HepG2 (cell line): Measurements from ENCODE around the gene NFIL3. TPM values are rescaled to one million over a fixed set of nuclear protein-coding genes. Genes with fewer than 3 reads are reported as not detected.

Source experiments
- ERF ChIP-seq: IDR thresholded peaks from 2 replicates; pipeline ENCODE4 v1.6.1; 2018; ENCODE audit warnings: missing biosample characterization, missing genetic modification reagents
- ETV5 ChIP-seq: IDR thresholded peaks from 2 replicates; pipeline ENCODE4 v1.6.1; 2018; ENCODE audit warnings: missing biosample characterization, missing genetic modification reagents, inconsistent platforms, borderline replicate concordance
- MEIS2 ChIP-seq: sonication (generic); formaldehyde crosslinking; IDR thresholded peaks from 2 replicates; pipeline ENCODE4 v1.9.0; 2021; ENCODE audit warnings: mild to moderate bottlenecking, missing genetic modification reagents
- MIER3 ChIP-seq: IDR thresholded peaks from 2 replicates; pipeline ENCODE4 v1.6.1; 2016; ENCODE audit warnings: missing compliant biosample characterization, borderline replicate concordance
- SIX1 ChIP-seq: sonication (generic); formaldehyde crosslinking; IDR thresholded peaks from 2 replicates; pipeline ENCODE4 v1.4.0; 2020; ENCODE audit warnings: missing genetic modification reagents, borderline replicate concordance
- TBP ChIP-seq: sonication (generic); formaldehyde crosslinking; IDR thresholded peaks from 2 replicates; pipeline ENCODE4 v1.5.0; 2020; ENCODE audit warnings: missing genetic modification reagents
- ZNF12 ChIP-seq: sonication (generic); formaldehyde crosslinking; IDR thresholded peaks from 2 replicates; pipeline ENCODE4 v1.5.0; 2020; ENCODE audit warnings: missing genetic modification reagents
- ZNF17 ChIP-seq: sonication (generic); formaldehyde crosslinking; IDR thresholded peaks from 2 replicates; pipeline ENCODE4 v1.5.0; 2020; ENCODE audit warnings: mild to moderate bottlenecking, missing genetic modification reagents
- polyA plus RNA-seq, 8 experiments: library from polyadenylated mRNA; depleted of rRNA in 3 of 8; stranded (reverse) in 7 of 8; unstranded in 1 of 8; fragments of >200 nt; fragmentation: Illumina TruSeq in 4 of 8; extraction: Trizol in 4 of 8; gene quantifications; 2 replicates each; pipeline versions ENCODE4 v1.2.1 to v1.2.3, GENCODE V29; 2011 to 2016; ENCODE audit warnings: low read depth in 4 of 8, missing spikeins in 1 of 8, mixed read lengths in 1 of 8; ENCODE audit not compliant: insufficient read depth in 1 of 8
- total RNA-seq, 5 experiments: library from RNA; depleted of rRNA; stranded (reverse); fragments of >200 nt; fragmentation: Illumina TruSeq; extraction: Trizol; gene quantifications; 2 replicates each; pipeline ENCODE4 v1.2.3, GENCODE V29; 2016; ENCODE audit warnings: low read depth in 1 of 5
- TF ChIP-seq, protein P1 (sequence below): sonication (generic); formaldehyde crosslinking; IDR thresholded peaks from 2 replicates; pipeline ENCODE4 v1.9.0; 2021; ENCODE audit warnings: missing genetic modification reagents, mild to moderate bottlenecking, borderline replicate concordance
- TF ChIP-seq, protein P2 (sequence below): sonication (generic); formaldehyde crosslinking; IDR thresholded peaks from 2 replicates; pipeline ENCODE4 v1.5.0; 2020; ENCODE audit warnings: mild to moderate bottlenecking, missing genetic modification reagents, borderline replicate concordance
- TF ChIP-seq, protein P3 (sequence below): sonication (generic); formaldehyde crosslinking; IDR thresholded peaks from 2 replicates; pipeline ENCODE4 v1.4.0; 2020; ENCODE audit warnings: mild to moderate bottlenecking, missing genetic modification reagents

The NFIL3 gene
- total and polyA plus RNA-seq, 2 of the 13 experiments (the other 11 are each of a cell fraction or from before 2014, with no cell fraction given): 46.6 to 54.2 TPM

DNA sequence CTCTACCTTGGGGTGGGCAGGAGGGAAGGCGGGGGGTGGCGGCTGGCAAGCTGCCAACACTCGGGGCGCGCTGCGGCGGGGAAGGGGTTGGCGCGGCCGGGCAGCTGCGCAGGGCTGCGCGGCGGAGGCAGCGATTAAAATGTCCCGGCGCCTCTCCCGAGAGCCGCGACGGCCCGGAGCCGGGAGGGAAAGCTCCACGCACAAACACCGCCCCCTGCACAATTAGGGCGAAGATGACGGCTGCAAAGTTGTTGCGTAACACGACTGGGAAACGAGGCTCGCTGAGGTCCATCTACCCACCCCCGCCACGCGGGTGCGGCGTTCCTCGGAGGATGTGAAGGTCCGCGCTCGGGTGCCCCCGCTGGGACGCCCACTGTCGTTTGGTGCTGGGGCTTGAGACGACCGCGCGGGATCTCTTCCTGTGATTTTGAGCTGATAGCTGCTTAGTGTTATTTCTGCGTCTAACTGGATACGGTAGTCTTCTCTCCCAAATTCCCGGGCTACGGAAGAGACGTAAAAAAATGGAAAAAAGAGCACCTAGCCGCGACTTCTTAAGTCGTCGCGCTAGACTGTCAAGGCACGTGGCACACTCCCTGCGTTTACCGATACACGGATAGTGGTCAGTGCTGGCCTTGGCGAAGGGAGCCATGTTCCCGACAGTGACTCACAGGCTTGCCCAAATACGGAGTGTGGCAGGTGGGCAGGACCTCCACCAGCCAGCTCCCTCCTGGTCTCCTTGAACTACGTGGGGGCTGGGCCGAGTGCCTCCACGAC lies 958 bp upstream of the NFIL3 start (continued):
- TF ChIP-seq ZNF17 (CRISPR knock-in tag): peak; percentile 28; the same call in 1 of the 2 replicates
- TF ChIP-seq, protein P1, sequence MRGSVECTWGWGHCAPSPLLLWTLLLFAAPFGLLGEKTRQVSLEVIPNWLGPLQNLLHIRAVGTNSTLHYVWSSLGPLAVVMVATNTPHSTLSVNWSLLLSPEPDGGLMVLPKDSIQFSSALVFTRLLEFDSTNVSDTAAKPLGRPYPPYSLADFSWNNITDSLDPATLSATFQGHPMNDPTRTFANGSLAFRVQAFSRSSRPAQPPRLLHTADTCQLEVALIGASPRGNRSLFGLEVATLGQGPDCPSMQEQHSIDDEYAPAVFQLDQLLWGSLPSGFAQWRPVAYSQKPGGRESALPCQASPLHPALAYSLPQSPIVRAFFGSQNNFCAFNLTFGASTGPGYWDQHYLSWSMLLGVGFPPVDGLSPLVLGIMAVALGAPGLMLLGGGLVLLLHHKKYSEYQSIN (CRISPR knock-in tag): no peak
- TF ChIP-seq SIX1 (CRISPR knock-in tag): no peak
- no peak for TF ChIP-seq ERF (CRISPR knock-in tag)
- no peak for TF ChIP-seq MIER3 (CRISPR knock-in tag)
- no peak for TF ChIP-seq ETV5 (CRISPR knock-in tag)
- TF ChIP-seq, protein P2, sequence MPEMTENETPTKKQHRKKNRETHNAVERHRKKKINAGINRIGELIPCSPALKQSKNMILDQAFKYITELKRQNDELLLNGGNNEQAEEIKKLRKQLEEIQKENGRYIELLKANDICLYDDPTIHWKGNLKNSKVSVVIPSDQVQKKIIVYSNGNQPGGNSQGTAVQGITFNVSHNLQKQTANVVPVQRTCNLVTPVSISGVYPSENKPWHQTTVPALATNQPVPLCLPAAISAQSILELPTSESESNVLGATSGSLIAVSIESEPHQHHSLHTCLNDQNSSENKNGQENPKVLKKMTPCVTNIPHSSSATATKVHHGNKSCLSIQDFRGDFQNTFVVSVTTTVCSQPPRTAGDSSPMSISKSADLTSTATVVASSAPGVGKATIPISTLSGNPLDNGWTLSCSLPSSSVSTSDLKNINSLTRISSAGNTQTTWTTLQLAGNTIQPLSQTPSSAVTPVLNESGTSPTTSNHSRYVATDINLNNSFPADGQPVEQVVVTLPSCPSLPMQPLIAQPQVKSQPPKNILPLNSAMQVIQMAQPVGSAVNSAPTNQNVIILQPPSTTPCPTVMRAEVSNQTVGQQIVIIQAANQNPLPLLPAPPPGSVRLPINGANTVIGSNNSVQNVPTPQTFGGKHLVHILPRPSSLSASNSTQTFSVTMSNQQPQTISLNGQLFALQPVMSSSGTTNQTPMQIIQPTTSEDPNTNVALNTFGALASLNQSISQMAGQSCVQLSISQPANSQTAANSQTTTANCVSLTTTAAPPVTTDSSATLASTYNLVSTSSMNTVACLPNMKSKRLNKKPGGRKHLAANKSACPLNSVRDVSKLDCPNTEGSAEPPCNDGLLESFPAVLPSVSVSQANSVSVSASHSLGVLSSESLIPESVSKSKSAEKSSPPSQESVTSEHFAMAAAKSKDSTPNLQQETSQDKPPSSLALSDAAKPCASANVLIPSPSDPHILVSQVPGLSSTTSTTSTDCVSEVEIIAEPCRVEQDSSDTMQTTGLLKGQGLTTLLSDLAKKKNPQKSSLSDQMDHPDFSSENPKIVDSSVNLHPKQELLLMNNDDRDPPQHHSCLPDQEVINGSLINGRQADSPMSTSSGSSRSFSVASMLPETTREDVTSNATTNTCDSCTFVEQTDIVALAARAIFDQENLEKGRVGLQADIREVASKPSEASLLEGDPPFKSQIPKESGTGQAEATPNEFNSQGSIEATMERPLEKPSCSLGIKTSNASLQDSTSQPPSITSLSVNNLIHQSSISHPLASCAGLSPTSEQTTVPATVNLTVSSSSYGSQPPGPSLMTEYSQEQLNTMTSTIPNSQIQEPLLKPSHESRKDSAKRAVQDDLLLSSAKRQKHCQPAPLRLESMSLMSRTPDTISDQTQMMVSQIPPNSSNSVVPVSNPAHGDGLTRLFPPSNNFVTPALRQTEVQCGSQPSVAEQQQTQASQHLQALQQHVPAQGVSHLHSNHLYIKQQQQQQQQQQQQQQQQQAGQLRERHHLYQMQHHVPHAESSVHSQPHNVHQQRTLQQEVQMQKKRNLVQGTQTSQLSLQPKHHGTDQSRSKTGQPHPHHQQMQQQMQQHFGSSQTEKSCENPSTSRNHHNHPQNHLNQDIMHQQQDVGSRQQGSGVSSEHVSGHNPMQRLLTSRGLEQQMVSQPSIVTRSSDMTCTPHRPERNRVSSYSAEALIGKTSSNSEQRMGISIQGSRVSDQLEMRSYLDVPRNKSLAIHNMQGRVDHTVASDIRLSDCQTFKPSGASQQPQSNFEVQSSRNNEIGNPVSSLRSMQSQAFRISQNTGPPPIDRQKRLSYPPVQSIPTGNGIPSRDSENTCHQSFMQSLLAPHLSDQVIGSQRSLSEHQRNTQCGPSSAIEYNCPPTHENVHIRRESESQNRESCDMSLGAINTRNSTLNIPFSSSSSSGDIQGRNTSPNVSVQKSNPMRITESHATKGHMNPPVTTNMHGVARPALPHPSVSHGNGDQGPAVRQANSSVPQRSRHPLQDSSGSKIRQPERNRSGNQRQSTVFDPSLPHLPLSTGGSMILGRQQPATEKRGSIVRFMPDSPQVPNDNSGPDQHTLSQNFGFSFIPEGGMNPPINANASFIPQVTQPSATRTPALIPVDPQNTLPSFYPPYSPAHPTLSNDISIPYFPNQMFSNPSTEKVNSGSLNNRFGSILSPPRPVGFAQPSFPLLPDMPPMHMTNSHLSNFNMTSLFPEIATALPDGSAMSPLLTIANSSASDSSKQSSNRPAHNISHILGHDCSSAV (CRISPR knock-in tag): no peak
- TF ChIP-seq MEIS2 (CRISPR knock-in tag): no peak
- TF ChIP-seq TBP (CRISPR knock-in tag): no peak
- TF ChIP-seq, protein P3, sequence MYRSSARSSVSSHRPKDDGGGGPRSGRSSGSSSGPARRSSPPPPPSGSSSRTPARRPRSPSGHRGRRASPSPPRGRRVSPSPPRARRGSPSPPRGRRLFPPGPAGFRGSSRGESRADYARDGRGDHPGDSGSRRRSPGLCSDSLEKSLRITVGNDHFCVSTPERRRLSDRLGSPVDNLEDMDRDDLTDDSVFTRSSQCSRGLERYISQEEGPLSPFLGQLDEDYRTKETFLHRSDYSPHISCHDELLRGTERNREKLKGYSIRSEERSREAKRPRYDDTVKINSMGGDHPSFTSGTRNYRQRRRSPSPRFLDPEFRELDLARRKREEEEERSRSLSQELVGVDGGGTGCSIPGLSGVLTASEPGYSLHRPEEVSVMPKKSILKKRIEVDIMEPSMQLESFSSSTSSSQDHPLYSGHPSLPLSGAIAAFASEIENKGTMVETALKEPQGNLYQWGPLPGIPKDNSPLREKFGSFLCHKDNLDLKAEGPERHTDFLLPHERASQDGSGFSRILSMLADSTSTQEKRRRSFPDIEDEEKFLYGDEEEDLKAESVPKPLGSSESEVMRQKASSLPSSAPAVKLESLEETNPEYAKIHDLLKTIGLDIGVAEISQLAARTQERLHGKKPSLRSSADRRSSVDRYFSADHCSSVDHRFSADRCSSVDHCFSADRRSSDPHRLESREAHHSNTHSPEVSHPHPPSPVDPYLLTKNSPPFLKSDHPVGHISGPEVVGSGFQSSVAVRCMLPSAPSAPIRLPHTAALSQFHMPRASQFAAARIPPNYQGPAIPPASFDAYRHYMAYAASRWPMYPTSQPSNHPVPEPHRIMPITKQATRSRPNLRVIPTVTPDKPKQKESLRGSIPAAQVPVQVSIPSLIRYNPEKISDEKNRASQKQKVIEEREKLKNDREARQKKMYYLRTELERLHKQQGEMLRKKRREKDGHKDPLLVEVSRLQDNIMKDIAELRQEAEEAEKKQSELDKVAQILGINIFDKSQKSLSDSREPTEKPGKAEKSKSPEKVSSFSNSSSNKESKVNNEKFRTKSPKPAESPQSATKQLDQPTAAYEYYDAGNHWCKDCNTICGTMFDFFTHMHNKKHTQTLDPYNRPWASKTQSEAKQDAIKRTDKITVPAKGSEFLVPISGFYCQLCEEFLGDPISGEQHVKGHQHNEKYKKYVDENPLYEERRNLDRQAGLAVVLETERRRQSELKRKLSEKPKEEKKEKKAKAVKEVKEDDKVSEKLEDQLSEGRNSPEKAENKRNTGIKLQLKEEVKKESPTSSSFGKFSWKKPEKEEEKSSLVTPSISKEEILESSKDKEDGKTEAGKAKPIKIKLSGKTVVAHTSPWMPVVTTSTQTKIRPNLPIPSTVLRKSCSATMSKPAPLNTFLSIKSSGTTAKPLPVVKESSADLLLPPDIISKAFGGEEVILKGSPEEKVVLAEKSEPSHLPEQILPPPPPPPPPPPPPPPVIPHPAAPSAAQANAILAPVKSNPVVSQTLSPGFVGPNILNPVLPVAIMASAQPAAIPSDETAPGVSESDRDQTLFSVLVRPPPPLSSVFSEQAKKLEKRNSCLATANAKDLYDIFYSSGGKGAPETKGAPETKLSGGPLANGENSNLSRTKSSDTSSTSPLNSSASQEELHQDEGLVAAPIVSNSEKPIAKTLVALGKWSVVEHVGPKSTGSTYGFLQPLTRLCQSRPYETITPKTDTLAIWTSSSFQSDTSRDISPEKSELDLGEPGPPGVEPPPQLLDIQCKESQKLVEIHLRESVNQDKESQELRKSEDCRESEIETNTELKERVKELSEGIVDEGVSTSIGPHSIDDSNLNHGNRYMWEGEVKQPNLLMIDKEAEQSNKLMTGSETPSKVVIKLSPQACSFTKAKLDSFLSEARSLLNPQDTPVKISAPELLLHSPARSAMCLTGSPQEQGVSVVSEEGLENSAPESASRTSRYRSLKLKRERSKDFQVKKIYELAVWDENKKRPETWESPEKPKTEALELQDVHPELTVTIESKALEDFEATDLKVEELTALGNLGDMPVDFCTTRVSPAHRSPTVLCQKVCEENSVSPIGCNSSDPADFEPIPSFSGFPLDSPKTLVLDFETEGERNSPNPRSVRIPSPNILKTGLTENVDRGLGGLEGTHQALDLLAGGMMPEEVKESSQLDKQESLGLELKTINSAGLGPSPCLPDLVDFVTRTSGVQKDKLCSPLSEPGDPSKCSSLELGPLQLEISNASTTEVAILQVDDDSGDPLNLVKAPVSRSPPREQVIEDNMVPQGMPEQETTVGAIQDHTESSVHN (CRISPR knock-in tag): no peak
- no peak for TF ChIP-seq ZNF12 (CRISPR knock-in tag)
